CD4-positive, alpha-beta T cell treated with Interleukin-6 at 100 ng/mL for 8 hours (primary cell): ENCODE measurements around the gene VPS18.

Experiments used
- DNase-seq: peaks from one replicate; pipeline ENCODE4 v3.0.0-alpha.2; 2020; ENCODE audit warnings: mixed read lengths, low spot score

The VPS18 gene

GRCh38 chr15:40937762-40938535, 43.7 kb downstream of the VPS18 start:
- no peak for DNase-seq

DNA sequence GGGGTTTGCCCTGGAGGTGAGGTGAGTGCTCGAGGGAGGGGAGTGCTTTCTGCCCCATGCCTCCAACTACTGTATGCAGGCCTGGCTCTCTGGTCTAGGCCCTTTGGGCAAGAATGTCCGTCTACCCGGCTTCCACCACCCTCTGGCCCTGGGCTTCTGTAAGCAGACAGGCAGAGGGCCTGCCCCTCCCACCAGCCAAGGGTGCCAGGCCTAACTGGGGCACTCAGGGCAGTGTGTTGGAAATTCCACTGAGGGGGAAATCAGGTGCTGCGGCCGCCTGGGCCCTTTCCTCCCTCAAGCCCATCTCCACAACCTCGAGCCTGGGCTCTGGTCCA, 44.3 kb downstream of the VPS18 start:
- no peak for DNase-seq

GRCh38 chr15:40940296-40940801, 46.1 kb downstream of the VPS18 start:
- no peak for DNase-seq

DNA sequence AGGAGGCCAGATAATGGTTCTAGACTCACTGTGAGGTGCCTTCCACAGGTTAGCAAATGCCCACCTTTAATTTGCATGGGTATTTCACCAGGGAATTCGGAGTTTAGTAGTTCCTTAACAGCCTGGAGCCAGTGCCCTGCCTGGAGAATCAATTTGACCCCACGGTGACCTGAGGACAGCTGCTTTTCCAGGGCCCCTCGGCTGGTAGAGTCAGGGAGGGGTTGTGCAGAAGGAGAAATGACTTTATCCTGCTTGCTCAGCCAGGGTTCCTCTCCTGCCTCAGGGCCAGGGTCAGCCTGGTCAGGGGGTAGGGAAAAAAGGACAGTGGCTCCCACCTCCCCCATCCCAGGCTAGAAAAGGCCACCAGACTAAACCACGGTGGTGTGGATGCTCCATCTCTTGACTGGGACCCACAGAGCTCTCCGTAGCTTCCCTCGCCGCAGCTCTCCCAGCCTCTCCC, 46.8 kb downstream of the VPS18 start:
- DNase-seq: no peak

- peak; percentile 67 for DNase-seq
Measured at GRCh38 chr15:40941528-40942336, 47.5 kb downstream of the VPS18 start.

- DNase-seq: no peak
Measured at GRCh38 chr15:40942337-40942854, 48.1 kb downstream of the VPS18 start.

GRCh38 chr15:40942878-40943277, 48.6 kb downstream of the VPS18 start:
- no peak for DNase-seq

- no peak for DNase-seq
Measured at GRCh38 chr15:40943764-40944365, 49.6 kb downstream of the VPS18 start.

DNA sequence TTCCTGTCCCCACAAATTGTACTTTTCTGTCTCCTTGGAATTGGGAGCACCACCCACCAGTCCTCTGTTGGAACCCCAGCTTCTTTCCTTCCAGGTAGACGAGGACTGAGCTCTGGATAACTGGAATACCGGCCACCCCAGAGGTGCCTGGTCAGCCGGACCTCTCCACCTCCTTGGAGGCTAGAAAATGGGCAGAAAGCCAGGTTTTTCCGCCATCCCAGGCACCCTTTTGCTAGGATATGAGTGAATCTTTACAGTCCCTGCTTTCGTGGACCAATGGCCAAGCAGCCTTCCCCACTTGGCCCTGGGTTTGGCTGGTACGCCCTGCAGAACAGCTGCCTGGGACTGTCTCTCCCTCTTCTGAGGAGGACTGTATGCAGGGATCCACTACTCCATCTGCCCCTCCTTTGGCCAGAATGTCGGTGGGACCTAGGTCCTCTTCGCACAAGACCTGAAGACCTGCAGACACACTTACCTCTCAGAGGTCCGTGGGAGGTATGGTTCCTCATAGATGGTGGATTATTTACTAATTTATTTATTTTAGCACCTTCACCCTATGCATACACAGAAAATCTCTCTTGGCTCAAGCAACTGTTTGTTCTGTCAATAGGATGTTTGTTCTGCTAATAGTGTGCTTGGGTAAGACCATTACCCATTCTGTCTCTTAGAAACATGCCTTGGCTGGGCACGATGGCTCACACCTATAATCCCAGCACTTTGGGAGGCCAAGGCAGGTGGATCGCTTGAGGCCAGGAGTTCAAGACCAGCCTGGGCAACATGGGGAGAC, 50.5 kb downstream of the VPS18 start:
- DNase-seq: no peak

DNA sequence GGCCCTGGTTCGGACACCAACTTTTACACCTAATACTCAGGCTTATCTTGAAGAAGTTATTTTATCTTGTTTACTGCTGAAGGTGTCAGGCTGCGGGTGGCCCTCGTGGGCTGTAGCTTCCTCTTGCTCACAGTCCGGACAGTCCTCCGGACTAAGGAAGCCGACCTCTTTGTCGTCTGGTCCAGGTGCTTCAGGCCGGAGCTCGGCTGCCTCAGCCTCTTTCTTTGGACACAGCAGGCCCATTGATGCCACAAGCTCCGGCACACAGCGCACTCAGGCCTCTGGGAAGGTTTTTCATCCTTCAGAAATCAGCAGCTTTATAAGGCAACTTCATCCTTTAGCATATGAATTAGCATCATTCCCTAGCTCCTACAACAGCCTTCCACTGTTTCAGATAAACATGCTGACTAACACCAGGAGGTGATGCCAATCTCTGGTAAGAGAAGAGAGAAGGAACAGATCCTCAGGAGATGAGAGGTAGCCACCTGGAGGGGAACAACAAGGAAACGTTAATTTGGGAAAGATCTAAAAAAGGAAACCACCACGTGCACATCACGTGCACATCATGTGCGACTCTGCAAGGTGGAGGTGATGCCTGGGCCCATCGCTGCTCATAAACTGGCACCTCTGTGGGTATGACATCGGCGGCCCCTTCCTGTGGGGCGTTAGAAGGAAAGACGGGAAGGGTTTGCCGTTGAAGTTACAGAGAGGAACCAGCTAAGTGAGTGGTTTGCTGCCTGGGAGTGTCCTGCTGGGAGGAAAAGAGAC, 54.6 kb downstream of the VPS18 start:
- DNase-seq: no peak

- DNase-seq: no peak
Measured at GRCh38 chr15:40949756-40950207, 55.5 kb downstream of the VPS18 start.

GRCh38 chr15:40951764-40952163, 57.5 kb downstream of the VPS18 start:
- no peak for DNase-seq

GRCh38 chr15:40952301-40952900, 58.2 kb downstream of the VPS18 start:
- DNase-seq: no peak

GRCh38 chr15:40952901-40953712, 58.9 kb downstream of the VPS18 start, which contains the start of gene CHAC1:
TSS of gene CHAC1 (plus strand) at chr15:40953471. CDS start at chr15:40953584, 113 bp downstream.
- DNase-seq: peak; percentile 96
